H1 (cell line): Measurements from ENCODE around the gene CELSR1. TPM values are rescaled to one million over a fixed set of nuclear protein-coding genes. Genes with fewer than 3 reads are reported as not detected.

ENCODE experiments used
- CTCF ChIA-PET: fragments of 300-600 bp; sonication (Branson Sonifier 250); formaldehyde crosslinking; loops from one replicate; lab custom pipeline; 2021; ENCODE audit not compliant: partially characterized antibody; lab: Charles Lee
- POLR2A ChIA-PET: fragments of 300-600 bp; sonication (Branson Sonifier 250); formaldehyde crosslinking; loops from one replicate; lab custom pipeline; 2021; ENCODE audit warnings: inconsistent platforms; ENCODE audit not compliant: partially characterized antibody; lab: Charles Lee
- DNase-seq, 2 experiments: peaks; one replicate each; pipeline versions ENCODE4 v3.0.0 to v3.0.0-alpha.2; 2010 to 2022; ENCODE audit warnings: low spot score in 2 of 2, low read depth in 1 of 2, mixed read lengths in 1 of 2
- FAIRE-seq: peaks from 2 replicates; lab custom pipeline; 2011; peaks lifted over from hg19 to GRCh38; lab: Jason Lieb, UNC
- H2AFZ ChIP-seq: 2 replicates; pipeline ENCODE4 v1.8.1; 2012; ENCODE audit warnings: low read length, inconsistent platforms
- H2AK5ac ChIP-seq: 2 replicates; pipeline ENCODE4 v1.6.1; 2013; ENCODE audit warnings: low read depth, low read length
- H2BK120ac ChIP-seq: replicated peaks from 2 replicates; pipeline ENCODE3; 2013; ENCODE audit warnings: low read depth, low read length, inconsistent platforms
- H2BK12ac ChIP-seq: 2 replicates; pipeline ENCODE4 v1.6.1; 2013; ENCODE audit warnings: low read depth, low read length
- H2BK15ac ChIP-seq: 2 replicates; pipeline ENCODE4 v1.6.1; 2013; ENCODE audit warnings: low read length
- H2BK20ac ChIP-seq: 2 replicates; pipeline ENCODE4 v1.6.1; 2013; ENCODE audit warnings: low read length
- H2BK5ac ChIP-seq: 2 replicates; pipeline ENCODE4 v1.6.1; 2013; ENCODE audit warnings: low read depth, low read length
- H3K14ac ChIP-seq: 2 replicates; pipeline ENCODE4 v1.6.1; 2013; ENCODE audit warnings: inconsistent platforms; ENCODE audit not compliant: insufficient read length
- H3K18ac ChIP-seq: 2 replicates; pipeline ENCODE4 v1.6.1; 2013; ENCODE audit warnings: low read length; ENCODE audit errors: extremely low read depth
- H3K23ac ChIP-seq: 2 replicates; pipeline ENCODE4 v1.6.1; 2013; ENCODE audit warnings: inconsistent platforms; ENCODE audit not compliant: insufficient read length
- H3K23me2 ChIP-seq: 2 replicates; pipeline ENCODE4 v1.6.1; 2013; ENCODE audit warnings: low read depth, low read length
- H3K27ac ChIP-seq: 2 replicates; pipeline ENCODE4 v1.6.1; 2011; ENCODE audit warnings: low read depth, low read length, inconsistent platforms
- H3K27me3 ChIP-seq, 4 experiments: replicated peaks in 1 of 4; 1 replicate in 1 of 4; 2 replicates in 3 of 4; pipeline versions ENCODE4 v1.6.1 to v1.8.1; 2011 to 2013; ENCODE audit warnings: low read length in 3 of 4, mild to moderate bottlenecking in 3 of 4, inconsistent platforms in 2 of 4, mixed read lengths in 2 of 4, moderate library complexity in 1 of 4; ENCODE audit not compliant: control insufficient read depth in 3 of 4, insufficient read depth in 3 of 4; ENCODE audit errors: extremely low read depth in 1 of 4
- H3K36me3 ChIP-seq, 4 experiments: 2 replicates each; pipeline versions ENCODE4 v1.6.1 to v1.8.1; 2011 to 2013; ENCODE audit warnings: mild to moderate bottlenecking in 4 of 4, low read length in 3 of 4, moderate library complexity in 2 of 4, control low read depth in 1 of 4, inconsistent platforms in 1 of 4; ENCODE audit not compliant: insufficient read depth in 4 of 4, control insufficient read depth in 2 of 4
- H3K4ac ChIP-seq: replicated peaks from 2 replicates; pipeline ENCODE3; 2013; ENCODE audit warnings: low read length, low read depth, mixed read lengths, inconsistent platforms; ENCODE audit not compliant: insufficient read length
- H3K4me1 ChIP-seq, 4 experiments: replicated peaks in 1 of 4; 1 replicate in 1 of 4; 2 replicates in 3 of 4; pipeline versions ENCODE4 v1.6.1 to v1.8.1; 2011 to 2013; ENCODE audit warnings: low read length in 3 of 4, inconsistent platforms in 2 of 4, mixed read lengths in 1 of 4; ENCODE audit not compliant: insufficient read depth in 4 of 4, control insufficient read depth in 3 of 4
- H3K4me2 ChIP-seq, 2 experiments: 2 replicates each; pipeline versions ENCODE4 v1.6.1 to v1.8.1; 2011 to 2013; ENCODE audit warnings: low read depth in 2 of 2, low read length in 2 of 2, control low read depth in 1 of 2, inconsistent platforms in 1 of 2, mild to moderate bottlenecking in 1 of 2; ENCODE audit not compliant: insufficient read depth in 1 of 2
- H3K4me3 ChIP-seq, 4 experiments: fragments of 200-600, 300-600 bp in 1 of 4; sonication (generic), shearing (Covaris generic), sonication (Bioruptor Twin) in 1 of 4; 2 replicates each; pipeline versions ENCODE4 v1.5.1 to v1.8.1; 2011 to 2016; ENCODE audit warnings: low read length in 4 of 4, low read depth in 3 of 4, control low read depth in 2 of 4, inconsistent platforms in 2 of 4, mild to moderate bottlenecking in 2 of 4, mixed read lengths in 1 of 4, moderate library complexity in 1 of 4; ENCODE audit not compliant: insufficient read depth in 2 of 4; ENCODE audit errors: extremely low read depth in 1 of 4
- H3K56ac ChIP-seq: replicated peaks from 2 replicates; pipeline ENCODE3; 2013; ENCODE audit warnings: low read depth, mild to moderate bottlenecking, mixed read lengths, low read length, inconsistent platforms; ENCODE audit not compliant: insufficient read length
- H3K79me1 ChIP-seq: 2 replicates; pipeline ENCODE4 v1.6.1; 2013; ENCODE audit warnings: low read depth, low read length, control low read depth
- H3K79me2 ChIP-seq, 2 experiments: 2 replicates each; pipeline versions ENCODE4 v1.6.1 to v1.8.1; 2012 to 2013; ENCODE audit warnings: low read length in 2 of 2, mild to moderate bottlenecking in 2 of 2, inconsistent platforms in 1 of 2; ENCODE audit not compliant: insufficient read depth in 2 of 2, control insufficient read depth in 1 of 2
- H3K9ac ChIP-seq, 4 experiments: replicated peaks in 1 of 4; 1 replicate in 1 of 4; 2 replicates in 3 of 4; pipeline versions ENCODE4 v1.6.1 to v1.8.1; 2011 to 2013; ENCODE audit warnings: low read depth in 3 of 4, low read length in 3 of 4, control low read depth in 2 of 4, mild to moderate bottlenecking in 2 of 4, moderate library complexity in 2 of 4, inconsistent platforms in 1 of 4; ENCODE audit errors: extremely low read depth in 1 of 4
- H3K9me3 ChIP-seq, 2 experiments: 2 replicates each; pipeline versions ENCODE4 v1.6.1 to v1.8.1; 2012 to 2013; ENCODE audit warnings: mild to moderate bottlenecking in 2 of 2, moderate library complexity in 2 of 2, control low read depth in 1 of 2, inconsistent platforms in 1 of 2, low read depth in 1 of 2, low read length in 1 of 2, mixed read lengths in 1 of 2; ENCODE audit not compliant: insufficient read depth in 2 of 2
- H4K20me1 ChIP-seq, 2 experiments: replicated peaks in 1 of 2; 2 replicates each; pipeline versions ENCODE3 to v1.8.1; 2011 to 2013; ENCODE audit warnings: inconsistent platforms in 2 of 2, low read length in 2 of 2, mild to moderate bottlenecking in 1 of 2; ENCODE audit not compliant: insufficient read depth in 2 of 2, control insufficient read depth in 1 of 2
- H4K5ac ChIP-seq: 2 replicates; pipeline ENCODE4 v1.6.1; 2013; ENCODE audit warnings: low read length, low read depth, mixed read lengths, inconsistent platforms; ENCODE audit not compliant: insufficient read length
- H4K8ac ChIP-seq: 2 replicates; pipeline ENCODE4 v1.8.0; 2013; ENCODE audit warnings: mild to moderate bottlenecking, moderate library complexity, low read length, inconsistent platforms; ENCODE audit not compliant: insufficient read depth; ENCODE audit errors: extremely low read depth
- H4K91ac ChIP-seq: replicated peaks from 2 replicates; pipeline ENCODE3; 2013; ENCODE audit warnings: low read length, mixed read lengths, inconsistent platforms; ENCODE audit not compliant: insufficient read length
- WGBS, 2 experiments: shearing (Covaris generic) in 1 of 2; methylation state at CpG; one replicate each; pipeline versions ENCODE4 v1.1.6 to v1.1.7; 2013 to 2015; ENCODE audit warnings: low lambda C conversion rate in 2 of 2, mixed read lengths in 2 of 2, inconsistent platforms in 1 of 2, low coverage in 1 of 2, missing lambda C conversion rate in 1 of 2; ENCODE audit not compliant: insufficient replicate concordance in 2 of 2, insufficient coverage in 1 of 2, insufficient read length in 1 of 2; ENCODE audit errors: extremely low coverage in 1 of 2, missing lambda C conversion rate in 1 of 2; 5-methylcytosine and 5-hydroxymethylcytosine counted together
- polyA plus RNA-seq, 7 experiments: library from polyadenylated mRNA; depleted of rRNA in 3 of 7; stranded (reverse) in 5 of 7; unstranded in 2 of 7; fragments of >200 nt in 5 of 7; fragments of 200-250 nt in 2 of 7; gene quantifications; 1 replicate in 5 of 7; 2 replicates in 1 of 7; 4 replicates in 1 of 7; pipeline versions ENCODE4 v1.2.1 to v1.2.3, GENCODE V29; 2011 to 2013; ENCODE audit warnings: missing spikeins in 2 of 7, mixed read lengths in 2 of 7
- total RNA-seq: library from RNA; stranded (reverse); fragmentation: NEBNext Ultra II Directional; extraction: Animal tissue kit (Norgen Biotek cat#: 25700); gene quantifications from 2 replicates; pipeline ENCODE4 v1.2.1, GENCODE V29; 2021
- TF ChIP-seq, protein P1 (sequence below): IDR thresholded peaks from 2 replicates; pipeline ENCODE4 v1.6.1; 2011; ENCODE audit warnings: low read depth, mild to moderate bottlenecking, low read length; ENCODE audit not compliant: insufficient read depth

CELSR1 gene
- total and polyA plus RNA-seq, 2 of the 8 experiments (the other 6 are each of a cell fraction or from before 2014, with no cell fraction given) = 9.0 to 12.4 TPM

DNA sequence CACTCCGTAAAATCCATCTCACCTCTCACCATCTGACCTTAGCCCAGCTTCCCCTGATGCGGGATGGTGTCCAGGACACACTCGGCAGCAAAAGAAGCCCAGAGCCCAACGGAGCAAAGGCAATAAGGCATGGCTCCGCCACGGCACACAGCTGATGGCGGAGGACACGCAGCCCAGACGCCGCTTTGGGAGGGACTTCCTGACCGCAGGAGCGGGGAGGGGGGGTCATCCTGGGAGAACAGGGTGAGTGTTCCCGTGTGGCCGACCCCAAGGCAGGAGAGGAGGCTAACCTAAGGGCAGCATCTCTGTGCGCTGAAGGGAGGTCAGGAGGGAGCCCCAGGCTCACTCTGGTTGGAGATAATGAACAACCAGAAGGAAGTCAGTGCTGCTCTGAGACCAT, 130.6 kb downstream of the CELSR1 start:
- H3K23ac ChIP-seq = no peak overlapping the region
- H2BK5ac ChIP-seq = no peak overlapping the region; the same call in 1 of the 2 replicates
- H3K56ac ChIP-seq = no peak overlapping the region
- no peak overlapping the region for H3K4me3 ChIP-seq
- H2AFZ ChIP-seq = no peak overlapping the region
- H4K20me1 ChIP-seq = peaks cover 0 to 1% of the 10 kb centered on the region in 2 experiments
- DNase-seq (no peak), FAIRE-seq (no peak)
- no peak overlapping the region for H3K27ac ChIP-seq
- H2BK15ac ChIP-seq = no peak overlapping the region
- no peaks in the 10 kb centered on the region for H3K79me2 ChIP-seq
- H3K4me1 ChIP-seq = peaks cover 0 to 7% (median 4%) of the 10 kb centered on the region in 4 experiments; a peak in 4 of 7 replicates
- no peak overlapping the region for H2BK12ac ChIP-seq
- H3K9me3 ChIP-seq = no peaks in the 10 kb centered on the region
- no peaks in the 10 kb centered on the region for H3K23me2 ChIP-seq
- H4K8ac ChIP-seq = peak overlapping the region; percentile 41; the same call in 1 of the 2 replicates
- no peak overlapping the region for H3K14ac ChIP-seq
- H3K4ac ChIP-seq = no peak overlapping the region
- H4K5ac ChIP-seq = no peak overlapping the region
- no peak overlapping the region for H2BK20ac ChIP-seq
- ChIA-PET POLR2A (interaction anchor here (0.5 to 1.4 kb wide), 2 partner anchors 9 to 10 kb away, joined by 3 read pairs; no protein-coding TSS in a partner anchor), CTCF (interaction anchor here (1.1 to 2.6 kb wide), 3 partner anchors 10 to 132 kb away, joined by 3 to 9 read pairs (median 6); no protein-coding TSS in a partner anchor)
- no peak overlapping the region for H3K18ac ChIP-seq
- H3K4me2 ChIP-seq = no peak overlapping the region
- no peaks in the 10 kb centered on the region for H3K36me3 ChIP-seq
- H2AK5ac ChIP-seq = no peak overlapping the region
- no peak overlapping the region for H3K9ac ChIP-seq
- no peak overlapping the region for H2BK120ac ChIP-seq
- WGBS, 2 experiments = 91% methylated on average over 15 of the region's 15 CpGs; no CpG with 5 or more reads in 1 of the 2 experiments
- H3K79me1 ChIP-seq = no peaks in the 10 kb centered on the region
- no peak overlapping the region for H4K91ac ChIP-seq
- no peaks in the 10 kb centered on the region for H3K27me3 ChIP-seq
- TF ChIP-seq, protein P1, sequence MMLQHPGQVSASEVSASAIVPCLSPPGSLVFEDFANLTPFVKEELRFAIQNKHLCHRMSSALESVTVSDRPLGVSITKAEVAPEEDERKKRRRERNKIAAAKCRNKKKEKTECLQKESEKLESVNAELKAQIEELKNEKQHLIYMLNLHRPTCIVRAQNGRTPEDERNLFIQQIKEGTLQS = no peak
